ENCODE data around the gene TECPR2.
A peak's percentile ranks its signal among the peaks of the same experiment; 100 is the strongest.
"Not testable (repeated sequence)": the region's sequence is repeated elsewhere in the genome, so short reads cannot be mapped to it uniquely, and the experiment has no call there.

TECPR2 gene

DNA sequence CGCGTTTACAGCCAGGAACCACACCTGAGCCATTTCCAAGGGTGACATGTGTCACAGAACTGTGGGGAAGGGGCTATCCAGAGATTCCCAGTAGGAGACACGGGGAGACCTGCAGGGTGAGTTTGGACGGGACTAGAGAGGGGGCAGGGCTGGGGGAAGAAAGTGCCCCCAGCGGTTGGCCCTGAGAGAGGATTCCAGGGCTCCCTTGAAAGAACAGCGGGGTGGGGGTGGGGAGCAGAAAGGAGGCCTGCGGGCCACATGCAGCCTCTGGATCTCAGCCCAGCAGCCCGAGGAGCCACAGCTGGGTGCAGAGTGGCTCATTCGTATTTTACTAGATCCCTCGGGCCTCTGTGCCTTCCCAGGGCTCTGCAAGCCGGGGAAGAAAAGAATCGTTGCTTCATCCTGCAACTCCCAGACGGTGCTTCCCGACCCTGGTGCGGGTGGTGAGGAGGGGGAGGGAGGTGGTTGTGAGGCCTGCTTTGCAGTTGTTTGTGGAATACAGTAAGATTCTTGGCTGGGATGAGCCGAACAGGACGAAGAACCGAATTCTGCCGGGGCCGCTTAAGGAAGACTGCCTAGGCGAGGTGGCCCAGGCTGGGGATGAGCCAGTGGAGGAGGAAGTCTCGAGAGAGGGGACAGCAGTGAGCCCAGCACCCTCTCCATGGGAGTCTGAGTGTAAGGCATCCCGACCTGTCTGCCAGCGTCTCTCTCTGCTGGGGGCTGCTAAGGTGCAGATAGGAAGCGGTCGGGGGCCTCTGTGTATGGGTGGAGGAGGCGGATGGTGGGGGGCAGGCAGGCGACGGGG, 182.9 kb downstream of the TECPR2 start:
- H3K4me3 ChIP-seq (ENCODE audit: low read depth, low read length) = no peak overlapping the region
- in situ Hi-C loops (cut with HindIII; ENCODE audit: low sequenced_read_pairs) = no loop called here
- no peak for DNase-seq (ENCODE audit: low read depth)
- TF ChIP-seq, protein P1, sequence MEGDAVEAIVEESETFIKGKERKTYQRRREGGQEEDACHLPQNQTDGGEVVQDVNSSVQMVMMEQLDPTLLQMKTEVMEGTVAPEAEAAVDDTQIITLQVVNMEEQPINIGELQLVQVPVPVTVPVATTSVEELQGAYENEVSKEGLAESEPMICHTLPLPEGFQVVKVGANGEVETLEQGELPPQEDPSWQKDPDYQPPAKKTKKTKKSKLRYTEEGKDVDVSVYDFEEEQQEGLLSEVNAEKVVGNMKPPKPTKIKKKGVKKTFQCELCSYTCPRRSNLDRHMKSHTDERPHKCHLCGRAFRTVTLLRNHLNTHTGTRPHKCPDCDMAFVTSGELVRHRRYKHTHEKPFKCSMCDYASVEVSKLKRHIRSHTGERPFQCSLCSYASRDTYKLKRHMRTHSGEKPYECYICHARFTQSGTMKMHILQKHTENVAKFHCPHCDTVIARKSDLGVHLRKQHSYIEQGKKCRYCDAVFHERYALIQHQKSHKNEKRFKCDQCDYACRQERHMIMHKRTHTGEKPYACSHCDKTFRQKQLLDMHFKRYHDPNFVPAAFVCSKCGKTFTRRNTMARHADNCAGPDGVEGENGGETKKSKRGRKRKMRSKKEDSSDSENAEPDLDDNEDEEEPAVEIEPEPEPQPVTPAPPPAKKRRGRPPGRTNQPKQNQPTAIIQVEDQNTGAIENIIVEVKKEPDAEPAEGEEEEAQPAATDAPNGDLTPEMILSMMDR (IDR thresholded peaks at IDR 0.05; ENCODE audit: low read depth, low read length, missing control alignments) = peak; percentile 11

DNA sequence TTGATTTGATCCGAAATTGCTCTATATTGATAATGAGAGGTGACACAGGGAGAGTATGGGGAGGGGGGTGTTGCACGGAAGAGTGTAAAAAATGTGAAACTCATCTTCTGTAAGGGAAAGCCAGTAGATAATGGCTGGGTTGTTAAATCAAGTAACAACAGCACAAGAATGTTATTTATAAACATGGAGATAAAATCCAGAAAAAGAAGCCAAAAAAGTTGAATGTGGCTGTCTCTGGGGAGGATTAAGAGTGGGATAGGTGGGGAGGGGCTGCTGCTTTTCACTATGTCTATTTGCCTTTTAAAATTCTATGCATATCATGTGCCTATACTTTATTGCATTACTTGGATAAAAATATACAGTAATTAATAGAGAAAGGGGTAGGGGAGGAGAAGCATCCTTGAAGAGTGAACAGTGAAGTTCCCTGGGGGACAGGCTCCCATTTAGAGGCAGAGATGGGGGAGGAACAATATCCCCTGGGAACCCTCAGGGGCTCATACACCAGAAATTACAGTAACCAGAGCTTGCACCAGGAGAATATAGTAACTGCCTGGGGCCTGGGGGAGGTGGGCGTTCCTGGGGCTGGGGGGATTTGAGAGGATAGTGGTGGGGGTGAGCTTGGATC, 186.0 kb downstream of the TECPR2 start:
- TF ChIP-seq, protein P1 (IDR thresholded peaks at IDR 0.05; ENCODE audit: low read depth, low read length, missing control alignments) = no peak
- in situ Hi-C loops (cut with HindIII; ENCODE audit: low sequenced_read_pairs) = no loop called here

DNA sequence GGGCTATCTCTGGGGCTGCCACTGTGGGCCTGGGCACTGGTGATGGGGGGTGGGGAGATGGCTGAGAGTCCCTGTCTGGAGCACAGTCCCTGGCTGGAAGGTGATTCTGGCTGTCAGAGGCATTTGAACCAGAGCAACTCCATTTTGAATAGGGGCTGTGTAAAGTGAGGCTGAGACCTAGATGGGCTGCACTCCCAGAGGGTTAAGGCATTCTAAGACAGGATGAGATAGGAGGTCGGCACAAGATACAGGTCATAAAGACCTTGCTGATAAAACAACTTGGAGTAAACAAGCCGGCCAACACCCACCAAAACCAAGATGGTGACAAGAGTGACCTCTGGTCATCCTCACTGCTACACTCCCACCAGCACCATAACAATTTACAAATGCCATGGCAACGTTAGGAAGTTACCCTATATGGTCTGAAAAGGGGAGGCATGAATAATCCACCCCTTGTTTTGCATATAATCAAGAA, 188.2 kb downstream of the TECPR2 start:
- in situ Hi-C loops (cut with HindIII; ENCODE audit: low sequenced_read_pairs); H3K4me3 ChIP-seq (ENCODE audit: low read depth, low read length); DNase-seq (ENCODE audit: low read depth): not testable (repeated sequence)

More for the DNA sequence above, 186.0 kb downstream of the TECPR2 start:
- H3K4me3 ChIP-seq (ENCODE audit: low read depth, low read length) = no peak overlapping the region
- no peak for DNase-seq (ENCODE audit: low read depth)

Measured in astrocyte of the cerebellum (primary cell).